Measurements from ENCODE around the gene ZSWIM6. TPM values are rescaled to one million over a fixed set of nuclear protein-coding genes. Genes with fewer than 3 reads are reported as not detected.

The ZSWIM6 gene
- total RNA-seq, 1 donor from 2014 or later, result 18.1 TPM

DNA sequence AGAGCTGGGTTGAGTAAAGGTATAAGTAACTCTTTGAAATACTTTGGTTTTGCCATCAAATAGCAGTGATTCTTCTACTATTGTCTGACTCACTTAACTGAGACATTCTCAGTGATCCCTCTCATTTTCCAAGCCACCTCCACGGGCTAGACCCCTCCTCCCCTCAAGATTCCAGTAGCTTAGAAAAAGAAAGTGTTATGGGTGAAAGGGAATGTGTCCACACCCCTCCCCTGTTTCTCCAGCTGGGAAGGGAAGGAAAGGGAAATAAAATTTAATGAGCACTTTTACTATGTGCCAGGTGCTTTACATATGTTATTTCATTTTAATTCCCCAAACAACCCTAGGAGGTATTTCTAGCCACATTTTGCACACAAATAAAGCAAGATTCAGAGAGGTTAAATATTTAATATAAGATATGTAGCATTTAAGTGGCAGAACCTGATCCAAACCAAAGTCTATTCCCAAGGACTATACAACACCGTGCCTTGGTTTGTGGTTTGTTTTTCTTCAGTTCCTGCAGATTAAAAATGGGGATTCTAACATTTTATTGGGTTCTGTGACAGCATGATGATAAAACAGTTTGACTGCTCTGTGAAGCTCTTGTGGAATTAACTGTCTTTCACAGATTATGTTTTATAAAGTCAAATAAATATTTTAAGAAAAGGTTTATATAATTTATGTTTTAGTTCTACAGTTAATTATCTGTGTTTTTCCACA lies 135.9 kb downstream of the ZSWIM6 start:
- no peak for ATAC-seq
- TF ChIP-seq, protein P1, sequence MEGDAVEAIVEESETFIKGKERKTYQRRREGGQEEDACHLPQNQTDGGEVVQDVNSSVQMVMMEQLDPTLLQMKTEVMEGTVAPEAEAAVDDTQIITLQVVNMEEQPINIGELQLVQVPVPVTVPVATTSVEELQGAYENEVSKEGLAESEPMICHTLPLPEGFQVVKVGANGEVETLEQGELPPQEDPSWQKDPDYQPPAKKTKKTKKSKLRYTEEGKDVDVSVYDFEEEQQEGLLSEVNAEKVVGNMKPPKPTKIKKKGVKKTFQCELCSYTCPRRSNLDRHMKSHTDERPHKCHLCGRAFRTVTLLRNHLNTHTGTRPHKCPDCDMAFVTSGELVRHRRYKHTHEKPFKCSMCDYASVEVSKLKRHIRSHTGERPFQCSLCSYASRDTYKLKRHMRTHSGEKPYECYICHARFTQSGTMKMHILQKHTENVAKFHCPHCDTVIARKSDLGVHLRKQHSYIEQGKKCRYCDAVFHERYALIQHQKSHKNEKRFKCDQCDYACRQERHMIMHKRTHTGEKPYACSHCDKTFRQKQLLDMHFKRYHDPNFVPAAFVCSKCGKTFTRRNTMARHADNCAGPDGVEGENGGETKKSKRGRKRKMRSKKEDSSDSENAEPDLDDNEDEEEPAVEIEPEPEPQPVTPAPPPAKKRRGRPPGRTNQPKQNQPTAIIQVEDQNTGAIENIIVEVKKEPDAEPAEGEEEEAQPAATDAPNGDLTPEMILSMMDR (IDR thresholded peaks at IDR 0.05), result no peak
- Histone ChIP-seq H3K27me3 (ENCODE audit: low read depth) (no peaks in the 10 kb centered on the region), H3K4me1 (peaks cover 25% of the 10 kb centered on the region), H3K36me3 (no peaks in the 10 kb centered on the region), H3K27ac (no peak overlapping the region), H3K9me3 (no peaks in the 10 kb centered on the region), H3K4me3 (no peak overlapping the region)
- DNase-seq, result no peak
- intact Hi-C loops (cut with DNase I), result no loop called here

DNA sequence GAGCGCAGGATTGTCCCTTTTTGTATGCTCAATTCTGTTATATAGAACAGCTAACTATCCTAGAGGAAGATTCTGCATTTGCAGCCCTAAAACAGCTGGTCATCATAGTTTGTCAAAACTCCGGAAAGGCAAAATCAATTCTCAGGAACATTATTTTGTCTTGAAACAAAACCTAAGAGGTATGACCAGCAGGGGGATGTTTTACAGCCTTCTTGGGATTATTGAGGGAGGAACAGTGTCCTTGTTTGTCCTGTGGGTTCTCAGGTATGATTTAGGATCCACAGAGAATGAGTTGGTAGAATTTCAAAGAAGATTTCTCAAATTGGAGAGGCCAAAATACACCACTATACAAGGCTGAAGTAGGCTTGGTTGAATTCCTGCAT lies 136.4 kb downstream of the ZSWIM6 start:
- ATAC-seq, result no peak
- no peak for DNase-seq
- no peaks in the 10 kb centered on the region for H3K9me3 ChIP-seq
- H3K27me3 ChIP-seq (ENCODE audit: low read depth), result no peaks in the 10 kb centered on the region
- H3K27ac ChIP-seq, result no peak overlapping the region
- intact Hi-C loops (cut with DNase I), result no loop called here
- peaks cover 23% of the 10 kb centered on the region for H3K4me1 ChIP-seq
- TF ChIP-seq, protein P1 (IDR thresholded peaks at IDR 0.05), result no peak
- H3K36me3 ChIP-seq, result no peaks in the 10 kb centered on the region
- H3K4me3 ChIP-seq, result no peak overlapping the region

DNA sequence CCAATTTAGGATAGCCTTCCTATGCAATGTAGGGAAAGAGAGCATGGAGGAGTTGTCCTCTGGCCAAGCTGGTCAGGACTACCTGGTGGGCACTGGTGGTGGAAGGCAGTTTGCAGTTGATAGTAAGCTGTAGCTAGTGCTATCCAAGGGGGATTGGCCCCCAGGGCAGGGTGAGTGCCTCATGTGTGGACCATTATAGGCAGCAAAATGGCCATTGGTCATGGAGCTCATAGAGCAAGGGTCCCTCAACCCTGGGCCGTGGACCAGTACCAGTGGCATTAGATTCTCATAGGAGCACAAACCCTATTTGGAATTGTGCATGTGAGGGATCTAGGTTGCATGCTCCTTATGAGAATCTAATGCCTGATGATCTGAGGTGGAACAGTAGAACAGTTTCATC lies 139.3 kb downstream of the ZSWIM6 start:
- Histone ChIP-seq H3K9me3 (no peaks in the 10 kb centered on the region), H3K36me3 (no peaks in the 10 kb centered on the region), H3K27me3 (ENCODE audit: low read depth) (no peaks in the 10 kb centered on the region), H3K27ac (no peak overlapping the region), H3K4me3 (no peak overlapping the region), H3K4me1 (peaks cover 13% of the 10 kb centered on the region)
- TF ChIP-seq, protein P1 (IDR thresholded peaks at IDR 0.05), result no peak
- no peak for DNase-seq
- intact Hi-C loops (cut with DNase I), result no loop called here
- no peak for ATAC-seq

DNA sequence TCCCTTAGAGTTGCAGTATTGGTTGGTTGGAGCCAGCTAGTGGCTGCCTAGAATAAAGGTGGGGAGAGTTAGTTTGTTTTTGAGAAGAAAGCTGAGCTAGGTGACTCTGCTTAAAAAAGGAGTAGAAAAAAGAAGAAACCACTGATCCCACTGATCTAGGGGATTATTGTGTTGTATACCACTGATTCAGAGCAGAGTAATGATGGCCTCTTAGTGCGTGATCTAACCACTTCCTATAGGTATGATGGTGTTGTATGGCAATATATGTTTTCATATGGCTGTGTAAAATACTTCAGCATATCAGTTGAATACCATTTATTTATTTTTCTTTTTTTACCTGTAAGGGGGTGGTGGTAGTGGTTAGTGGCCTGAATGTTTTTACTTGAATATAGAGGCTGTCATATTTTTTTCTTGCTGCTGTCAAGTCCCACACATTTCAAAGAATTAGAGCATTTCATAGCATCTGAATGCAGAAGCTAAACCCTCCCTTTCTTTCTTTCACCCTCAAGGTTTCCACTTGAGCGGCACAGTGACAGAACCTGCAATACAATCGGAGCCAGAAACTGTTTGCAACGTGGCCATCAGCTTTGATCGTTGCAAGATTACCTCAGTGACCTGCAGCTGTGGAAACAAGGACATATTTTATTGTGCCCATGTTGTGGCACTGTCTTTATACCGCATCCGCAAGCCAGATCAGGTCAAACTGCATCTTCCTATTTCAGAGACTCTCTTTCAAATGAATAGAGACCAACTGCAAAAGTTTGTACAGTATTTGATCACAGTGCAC lies 140.3 kb downstream of the ZSWIM6 start:
- ATAC-seq, result no peak
- TF ChIP-seq, protein P1 (IDR thresholded peaks at IDR 0.05), result no peak
- Histone ChIP-seq H3K27me3 (ENCODE audit: low read depth) (no peaks in the 10 kb centered on the region), H3K4me3 (no peak overlapping the region), H3K36me3 (no peaks in the 10 kb centered on the region), H3K27ac (no peak overlapping the region), H3K4me1 (peaks cover 11% of the 10 kb centered on the region), H3K9me3 (no peaks in the 10 kb centered on the region)
- no peak for DNase-seq
- intact Hi-C loops (cut with DNase I), result no loop called here

DNA sequence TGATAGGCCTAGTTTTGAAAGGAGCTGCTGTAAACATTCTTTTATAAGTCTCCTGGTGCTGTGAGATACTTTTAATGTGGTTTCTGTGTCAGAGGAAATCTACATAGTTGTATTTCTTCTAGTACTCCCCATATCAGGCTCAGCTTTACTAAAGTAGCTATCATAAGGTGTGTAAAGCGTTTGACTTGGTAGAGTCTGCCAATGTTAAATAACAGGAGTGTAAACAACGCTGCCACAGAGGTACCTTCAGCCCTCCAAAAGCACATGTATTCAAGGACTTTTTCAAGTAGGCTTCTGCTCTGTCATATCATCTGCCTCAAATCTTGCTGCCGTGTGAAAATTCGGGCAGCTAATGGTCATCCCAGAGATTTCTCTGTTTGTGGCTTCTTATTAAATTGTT lies 142.7 kb downstream of the ZSWIM6 start:
- no peak for DNase-seq
- Histone ChIP-seq H3K27me3 (ENCODE audit: low read depth) (no peaks in the 10 kb centered on the region), H3K36me3 (no peaks in the 10 kb centered on the region), H3K9me3 (no peaks in the 10 kb centered on the region), H3K27ac (no peak overlapping the region), H3K4me1 (peaks cover 3% of the 10 kb centered on the region), H3K4me3 (no peak overlapping the region)
- intact Hi-C loops (cut with DNase I), result no loop called here
- ATAC-seq, result peak in 1 of 2 donors; percentile 48
- TF ChIP-seq, protein P1 (IDR thresholded peaks at IDR 0.05), result no peak
